Activated gamma-delta T cell treated with Interleukin-2 at 50 U/mL for 16 hours (primary cell): ENCODE measurements around the gene DAP.

Source experiments
- DNase-seq: peaks from one replicate; pipeline ENCODE4 v3.0.0-alpha.2; 2020

DAP gene

DNA sequence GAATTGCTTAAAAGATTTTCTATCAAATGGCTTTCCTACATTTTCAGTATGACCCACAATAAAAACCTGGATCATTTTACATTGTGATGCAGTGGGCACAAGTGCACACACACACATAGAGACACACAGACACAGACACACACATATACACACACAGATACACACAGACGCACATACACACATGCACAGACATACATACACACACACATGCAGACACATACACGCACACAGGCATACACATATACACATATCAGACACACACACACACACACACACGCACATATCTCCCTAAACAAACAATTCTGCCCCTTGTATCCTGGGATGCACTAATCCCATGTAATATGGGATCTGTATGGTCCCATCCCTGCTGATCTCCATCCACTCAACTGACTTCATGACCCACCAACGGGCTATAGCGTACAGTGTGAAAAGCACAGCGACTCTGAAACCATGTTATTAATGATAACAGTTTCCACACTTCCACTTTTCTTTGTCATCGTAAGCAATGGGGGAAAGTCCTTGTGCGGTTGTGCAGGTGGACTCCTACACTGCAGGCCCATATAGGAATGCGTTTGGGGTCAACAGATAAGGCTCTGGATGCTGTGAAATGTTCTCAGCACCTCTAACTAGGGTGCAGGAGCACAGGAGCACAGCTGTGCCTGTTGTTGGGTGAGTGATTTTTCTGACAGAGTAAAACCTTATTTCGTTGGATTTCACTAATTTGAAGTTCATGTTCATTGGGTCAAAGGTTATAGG is 52.7 kb downstream of the DAP start:
- DNase-seq, result no peak

DNA sequence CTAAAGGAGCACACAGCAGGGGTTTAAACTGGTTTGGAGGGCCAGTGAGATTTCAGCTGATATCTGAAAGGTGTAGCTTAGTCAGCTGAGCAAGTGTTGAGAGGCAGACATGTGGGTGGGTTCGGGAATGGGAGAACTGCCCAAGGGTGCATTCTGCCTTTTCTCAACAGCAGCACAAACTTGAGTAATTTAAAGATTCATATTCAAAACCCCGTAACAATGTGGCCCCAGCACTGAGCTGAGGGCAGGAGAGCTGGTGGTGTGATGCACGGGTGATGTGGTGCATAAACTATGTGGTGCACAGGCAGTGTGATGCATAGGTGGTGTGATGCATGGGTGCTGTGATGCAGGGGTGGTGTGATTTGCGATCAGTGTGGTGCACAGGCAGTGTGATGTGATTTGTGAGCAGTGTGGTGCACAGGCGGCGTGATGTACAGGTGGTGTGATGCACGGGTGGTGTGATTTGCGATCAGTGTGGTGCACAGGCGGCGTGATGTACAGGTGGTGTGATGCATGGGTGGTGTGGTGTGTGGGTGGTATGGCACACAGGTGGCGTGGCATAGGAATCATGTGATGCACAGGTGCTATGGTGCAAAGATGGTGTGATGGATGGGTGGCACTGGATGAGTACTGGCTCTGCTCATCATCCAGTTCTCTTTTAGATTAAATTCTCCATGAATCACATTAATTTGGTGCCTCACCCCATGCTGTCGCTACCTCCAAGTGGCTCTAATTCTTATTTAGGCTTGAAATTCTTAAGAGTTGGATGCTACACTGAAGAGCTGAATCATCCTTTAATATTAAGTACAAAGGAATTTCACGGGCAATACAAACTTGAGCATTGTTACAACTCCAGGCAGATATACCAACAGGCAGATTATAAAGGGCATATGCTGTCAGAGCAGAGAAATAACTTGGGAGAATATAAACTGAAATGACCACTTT is 53.6 kb downstream of the DAP start:
- DNase-seq, result no peak

DNA sequence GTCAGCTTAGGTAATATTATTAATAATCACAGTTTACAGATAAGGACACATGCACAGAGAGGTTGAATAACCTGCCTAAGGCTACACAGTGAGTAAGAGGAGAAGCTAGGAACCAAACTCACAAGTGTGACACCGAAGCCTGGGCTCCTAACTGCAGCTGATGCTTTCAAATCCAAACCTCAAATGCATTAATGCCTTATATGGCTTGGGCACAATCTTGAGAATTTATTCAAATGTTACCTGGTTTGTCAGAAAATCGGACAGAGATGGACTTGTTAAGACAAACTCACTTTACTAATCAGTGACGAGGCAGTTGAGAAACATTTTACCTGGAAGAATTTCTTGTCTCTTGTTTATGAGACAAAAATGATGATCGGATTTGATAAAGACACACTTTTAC is 54.7 kb downstream of the DAP start:
- DNase-seq, result no peak

GRCh38 chr5:10705747-10706146 is 55.3 kb downstream of the DAP start:
- DNase-seq, result no peak

GRCh38 chr5:10704949-10705621 is 55.9 kb downstream of the DAP start:
- no peak for DNase-seq

DNA sequence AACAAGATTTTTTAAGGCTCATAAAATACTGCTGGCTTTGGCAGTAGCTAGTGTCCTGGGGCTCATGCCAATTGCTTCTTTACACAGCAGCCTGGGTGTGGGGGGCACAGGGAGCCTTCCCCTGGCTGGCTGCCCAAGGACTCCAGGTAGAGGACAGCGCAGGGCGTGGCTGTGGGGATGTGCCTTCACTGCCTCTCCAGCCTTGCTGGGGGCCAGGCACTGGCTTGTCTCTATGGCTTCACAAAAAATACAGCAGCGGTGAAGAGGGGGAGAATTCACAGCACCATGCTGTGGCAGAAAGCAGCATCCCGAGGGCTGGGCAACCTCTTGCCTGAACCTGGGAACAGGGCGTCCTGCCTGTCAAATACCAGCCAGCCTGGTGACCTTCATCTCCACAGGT is 57.4 kb downstream of the DAP start:
- DNase-seq, result no peak

- no peak for DNase-seq
Measured at GRCh38 chr5:10702911-10703491, 58.0 kb downstream of the DAP start.

GRCh38 chr5:10702040-10702629 is 58.9 kb downstream of the DAP start:
- DNase-seq, result no peak

DNA sequence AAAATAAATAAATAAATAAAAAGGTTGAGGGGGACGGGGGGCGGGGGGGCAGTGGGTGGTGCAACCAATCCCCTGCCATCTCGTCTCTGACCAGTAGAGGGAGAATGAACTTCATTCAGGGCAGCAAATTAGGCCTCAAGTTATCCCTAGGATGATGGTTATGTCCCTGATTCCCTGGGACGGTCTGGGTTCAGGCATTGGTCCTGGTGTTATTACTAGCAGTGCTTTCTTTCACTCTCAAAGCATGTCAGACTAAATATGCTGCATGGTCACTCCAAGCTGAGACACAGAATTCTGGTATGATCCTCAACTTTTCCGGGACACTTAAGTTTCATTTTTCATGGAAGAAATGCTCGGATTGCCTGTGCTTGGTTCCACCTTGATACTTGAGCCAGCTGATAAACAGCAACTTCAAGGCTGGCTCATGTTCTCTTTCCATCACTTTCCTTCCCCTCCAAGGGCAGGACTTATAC is 59.4 kb downstream of the DAP start:
- DNase-seq, result peak; percentile 27

DNA sequence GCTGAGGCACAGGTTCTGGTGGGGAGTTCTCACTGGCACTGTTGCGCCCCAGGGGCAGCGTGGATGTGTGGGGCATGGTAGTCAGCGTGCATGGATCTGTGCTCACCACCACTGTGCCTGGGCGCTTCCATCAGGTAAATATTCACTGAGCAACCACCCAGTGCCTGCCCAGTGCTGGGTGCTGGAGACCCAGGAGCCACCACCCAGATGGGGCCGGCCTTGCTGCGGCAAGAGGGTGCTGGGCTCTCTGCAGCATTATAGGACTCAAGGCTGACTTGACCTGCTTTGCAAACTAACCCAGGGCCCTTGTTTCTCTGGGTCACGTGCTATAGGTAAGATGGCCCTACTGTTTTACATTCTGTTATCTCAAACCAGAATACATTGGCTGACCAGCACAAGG is 60.5 kb downstream of the DAP start:
- DNase-seq, result no peak

GRCh38 chr5:10699987-10700386 is 61.0 kb downstream of the DAP start:
- no peak for DNase-seq

GRCh38 chr5:10699281-10699874 is 61.7 kb downstream of the DAP start:
- DNase-seq, result no peak

- DNase-seq, result no peak
Measured at GRCh38 chr5:10695759-10696543, 65.1 kb downstream of the DAP start.

- DNase-seq, result no peak
Measured at GRCh38 chr5:10695055-10695649, 65.9 kb downstream of the DAP start.

DNA sequence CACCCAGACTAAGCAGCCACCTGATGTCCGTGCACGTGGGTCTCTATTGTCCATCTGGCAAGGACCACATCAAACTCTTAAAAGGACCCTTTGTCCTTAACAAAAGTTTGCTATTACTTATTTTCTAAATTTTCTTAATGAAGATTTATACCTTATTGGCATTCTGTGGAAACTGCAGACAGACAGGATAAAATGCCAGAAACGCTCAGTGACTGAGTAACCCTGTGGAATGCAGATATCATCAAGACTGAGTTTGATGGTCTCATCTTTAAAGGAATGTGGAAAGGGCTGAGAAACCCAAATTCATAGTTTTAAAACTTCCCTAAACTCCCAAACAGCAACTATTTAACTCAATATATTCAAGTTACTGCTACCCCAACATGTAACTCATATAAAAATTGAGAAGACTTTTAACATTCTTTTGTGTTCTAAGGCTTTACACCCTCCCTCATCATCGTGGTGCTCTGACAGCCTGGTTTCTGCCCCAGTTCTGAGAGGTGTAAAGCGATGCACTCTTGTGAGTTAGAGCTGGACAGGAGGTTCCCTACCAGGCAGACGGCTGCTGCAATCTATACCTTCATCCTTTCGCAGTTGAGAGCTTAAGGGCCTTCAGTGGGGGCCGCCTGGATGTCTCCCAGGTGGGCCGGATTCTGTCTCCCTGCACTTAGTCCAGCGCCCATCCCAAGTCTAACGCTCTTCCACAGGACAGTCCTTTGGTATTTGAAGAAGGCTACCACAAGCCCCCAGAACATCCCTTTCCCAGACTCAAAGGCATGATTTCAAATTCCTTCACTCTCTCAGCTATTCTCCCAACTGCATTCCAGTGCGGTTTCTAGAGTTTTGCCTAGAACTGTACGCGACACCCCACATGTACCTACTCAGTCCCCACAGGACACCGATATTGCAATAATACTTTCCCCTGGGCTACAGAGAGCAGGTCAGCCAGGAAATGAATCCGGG is 68.9 kb downstream of the DAP start:
- DNase-seq, result no peak

DNA sequence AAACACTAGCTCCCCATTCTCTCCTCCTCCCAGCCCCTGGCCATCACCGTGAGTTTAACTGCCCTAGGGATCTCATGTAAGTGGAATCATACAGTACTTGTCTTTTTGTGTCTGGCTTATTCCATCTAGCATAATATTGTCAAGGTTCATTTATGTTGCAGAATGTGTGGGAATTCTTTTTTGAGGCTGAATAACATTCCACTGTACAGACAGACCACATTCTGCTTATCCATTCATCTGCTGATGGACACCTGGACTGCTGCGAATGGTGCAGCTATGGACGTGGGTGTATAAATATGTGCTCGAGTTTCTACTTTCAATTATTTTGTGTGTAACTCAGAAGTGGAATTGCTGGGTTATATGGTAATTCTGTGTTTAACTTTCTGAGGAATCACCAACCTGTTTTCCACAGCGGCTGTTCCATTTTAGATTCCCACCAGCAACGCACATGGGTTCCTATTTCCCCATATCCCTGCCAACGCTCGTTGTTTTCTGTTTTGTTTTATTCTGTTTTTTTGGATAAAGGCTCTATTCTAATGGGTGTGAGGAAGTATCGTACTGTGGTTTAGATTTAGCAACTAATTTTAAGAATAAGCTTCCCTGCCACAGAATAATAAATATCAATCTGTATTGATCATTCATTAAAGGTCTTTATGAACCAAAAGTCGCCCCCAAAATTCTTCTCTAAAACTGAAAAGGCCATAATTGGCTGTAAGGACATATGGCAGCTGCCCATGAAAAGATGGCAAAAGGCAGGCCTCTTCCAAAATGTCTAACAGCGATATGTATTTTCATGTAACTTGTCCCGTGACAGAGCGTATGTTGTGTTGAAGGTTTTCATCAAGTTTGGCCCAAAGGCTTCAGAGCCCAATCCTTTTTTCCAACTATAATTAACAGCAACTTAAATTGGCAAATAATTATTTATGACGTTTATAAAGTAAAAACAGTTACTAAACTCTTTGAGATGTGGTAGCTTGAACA is 70.3 kb downstream of the DAP start:
- DNase-seq, result no peak

- DNase-seq, result no peak
Measured at GRCh38 chr5:10689391-10690081, 71.5 kb downstream of the DAP start.

DNA sequence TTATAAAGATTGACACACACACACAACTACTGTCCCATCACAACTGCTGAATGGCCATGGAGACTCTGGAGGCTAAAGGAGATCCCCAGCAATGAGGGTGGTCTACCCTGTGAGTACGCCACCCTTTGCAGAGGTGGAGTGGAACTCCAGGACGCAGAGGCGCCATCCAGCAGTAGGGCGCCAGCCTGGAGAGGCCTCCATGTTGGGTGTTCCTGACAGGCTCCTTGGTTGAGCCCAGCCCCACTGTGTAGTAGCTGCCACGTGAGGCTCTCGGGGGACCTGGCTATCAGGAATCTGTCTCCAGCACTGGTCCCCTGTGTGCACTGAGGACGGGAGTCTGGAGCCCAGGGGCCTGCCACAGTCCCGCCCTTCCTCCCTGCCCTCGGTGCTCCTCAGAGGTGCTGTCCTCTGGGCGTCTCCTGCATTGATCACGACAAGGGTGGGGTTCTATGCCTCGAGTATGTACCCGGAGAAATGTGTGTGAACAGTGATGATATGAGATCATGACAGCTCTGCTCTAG is 72.3 kb downstream of the DAP start:
- no peak for DNase-seq
